DOHH2 (cell line): ENCODE data around the gene EIPR1.

Source experiments
- H3F3A ChIP-seq: fragments of 200-600 bp; sonication (generic), shearing (Covaris generic); 2 replicates; pipeline ENCODE4 v1.6.0; 2016; ENCODE audit warnings: antibody characterized with exemption, mild to moderate bottlenecking; ENCODE audit not compliant: control insufficient read depth, insufficient read depth
- H3K27ac ChIP-seq: fragments of 200-600 bp; sonication (generic); 2 replicates; pipeline ENCODE4 v1.5.1; 2014; ENCODE audit warnings: low read depth, mild to moderate bottlenecking, low read length, moderate library complexity
- H3K27me3 ChIP-seq: fragments of 200-600 bp; sonication (generic); 2 replicates; pipeline ENCODE4 v1.6.1; 2014; ENCODE audit warnings: mild to moderate bottlenecking, low read length, mixed read lengths; ENCODE audit not compliant: control insufficient read depth
- H3K36me3 ChIP-seq: fragments of 200-600 bp; sonication (generic); 2 replicates; pipeline ENCODE4 v1.6.1; 2014; ENCODE audit warnings: mild to moderate bottlenecking, low read length, moderate library complexity, mixed read lengths; ENCODE audit not compliant: control insufficient read depth
- H3K4me1 ChIP-seq: fragments of 200-600 bp; sonication (generic); 2 replicates; pipeline ENCODE4 v1.6.1; 2014; ENCODE audit warnings: mild to moderate bottlenecking, low read length, mixed read lengths; ENCODE audit not compliant: control insufficient read depth
- H3K4me2 ChIP-seq: fragments of 200-600 bp; sonication (generic); 2 replicates; pipeline ENCODE4 v1.6.0; 2014; ENCODE audit warnings: mild to moderate bottlenecking, low read length, moderate library complexity
- H3K4me3 ChIP-seq: fragments of 200-600 bp; sonication (generic); 2 replicates; pipeline ENCODE4 v1.5.1; 2014; ENCODE audit warnings: mild to moderate bottlenecking, low read length, mixed read lengths
- H3K79me2 ChIP-seq: fragments of 200-600 bp; sonication (generic); 2 replicates; pipeline ENCODE4 v1.6.1; 2014; ENCODE audit warnings: mild to moderate bottlenecking, low read length, mixed read lengths; ENCODE audit not compliant: control insufficient read depth
- H3K9me2 ChIP-seq: fragments of 200-600 bp; sonication (generic); replicated peaks from 2 replicates; pipeline ENCODE4 v1.6.1; 2014; ENCODE audit warnings: mild to moderate bottlenecking, low read length, mixed read lengths; ENCODE audit not compliant: control insufficient read depth
- H3K9me3 ChIP-seq: fragments of 200-600 bp; sonication (generic); 2 replicates; pipeline ENCODE4 v1.6.1; 2014; ENCODE audit warnings: antibody characterized with exemption, low read length, mixed read lengths; ENCODE audit not compliant: control insufficient read depth, insufficient read depth
- H4K20me1 ChIP-seq: fragments of 200-600 bp; sonication (generic); 2 replicates; pipeline ENCODE4 v1.6.0; 2014; ENCODE audit warnings: low read depth, mild to moderate bottlenecking, antibody characterized with exemption, low read length, moderate library complexity; ENCODE audit not compliant: control insufficient read depth, insufficient read depth
- CTCF ChIP-seq: fragments of 200-600 bp; sonication (generic); IDR thresholded peaks from one replicate; pipeline ENCODE4 v1.5.1; 2014; ENCODE audit warnings: antibody characterized with exemption, mild to moderate bottlenecking, low read depth, low read length; ENCODE audit not compliant: poor library complexity, severe bottlenecking
- EZH2phosphoT487 ChIP-seq: fragments of 200-600 bp; sonication (generic); IDR thresholded peaks from 2 replicates; pipeline ENCODE4 v1.6.1; 2017; ENCODE audit warnings: borderline replicate concordance, mild to moderate bottlenecking, antibody characterized with exemption, low read length, moderate library complexity, mixed read lengths

Gene EIPR1

GRCh38 chr2:3379647-3380534 lies 2.3 kb upstream of the EIPR1 start, which contains the start of gene TRAPPC12:
Gene TRAPPC12, plus strand, starts transcription at chr2:3379694. Its CDS starts 7,930 bp downstream, at chr2:3387624.
- Histone ChIP-seq H3K36me3 (peaks cover 30% of the 10 kb centered on the region), H3K79me2 (peaks cover 80% of the 10 kb centered on the region), H4K20me1 (peaks cover 4% of the 10 kb centered on the region; the same call in 1 of the 2 replicates), H3K9me2 (no peaks in the 10 kb centered on the region), H3K4me3 (peak within 1 kb of the TSS; percentile 97), H3K27me3 (no peaks in the 10 kb centered on the region), H3K4me2 (peak within 1 kb of the TSS; percentile 92), H3K4me1 (peaks cover 35% of the 10 kb centered on the region), H3K27ac (peak within 1 kb of the TSS; percentile 45), H3K9me3 (no peaks in the 10 kb centered on the region), H3F3A (no peaks in the 10 kb centered on the region)
- TF ChIP-seq CTCF (peak; percentile 69), EZH2phosphoT487 (no peak)

- TF ChIP-seq CTCF (no peak), EZH2phosphoT487 (no peak)
- H3K27ac ChIP-seq, result peak overlapping the region; percentile 45
Measured at GRCh38 chr2:3379339-3379646, 1.7 kb upstream of the EIPR1 start.

GRCh38 chr2:3377279-3377611 lies 373 bp downstream of the EIPR1 start:
- Histone ChIP-seq H3F3A (no peaks in the 10 kb centered on the region), H3K4me1 (peaks cover 35% of the 10 kb centered on the region), H3K4me3 (peak overlapping the region; percentile 97), H3K9me2 (no peaks in the 10 kb centered on the region), H3K4me2 (peak overlapping the region; percentile 92), H3K79me2 (peaks cover 67% of the 10 kb centered on the region), H3K36me3 (peaks cover 22% of the 10 kb centered on the region), H3K27ac (peak overlapping the region; percentile 41), H3K9me3 (no peaks in the 10 kb centered on the region), H4K20me1 (peaks cover 4% of the 10 kb centered on the region; the same call in 1 of the 2 replicates), H3K27me3 (no peaks in the 10 kb centered on the region)
- TF ChIP-seq EZH2phosphoT487 (no peak), CTCF (no peak)

More at GRCh38 chr2:3379339-3379646, 1.7 kb upstream of the EIPR1 start:
- Histone ChIP-seq H3K9me2 (no peaks in the 10 kb centered on the region), H3K79me2 (peaks cover 77% of the 10 kb centered on the region), H3K4me3 (peak overlapping the region; percentile 97), H4K20me1 (peaks cover 4% of the 10 kb centered on the region; the same call in 1 of the 2 replicates), H3K4me2 (peak overlapping the region; percentile 92), H3K9me3 (no peaks in the 10 kb centered on the region), H3K36me3 (peaks cover 28% of the 10 kb centered on the region), H3F3A (no peaks in the 10 kb centered on the region), H3K4me1 (peaks cover 35% of the 10 kb centered on the region), H3K27me3 (no peaks in the 10 kb centered on the region)
